ENCODE results near the gene L1TD1.

GRCh38 chr1:62232871-62233278 lies 38.2 kb downstream of the L1TD1 start:
- TF ChIP-seq FOSL1 (IDR thresholded peaks at IDR 0.05; ENCODE audit: low read depth) = no peak
- no peak for TF ChIP-seq POLR2A (IDR thresholded peaks at IDR 0.05; ENCODE audit: borderline replicate concordance, extremely low read depth, insufficient read depth, insufficient read length)
- no peak for TF ChIP-seq CEBPB (IDR thresholded peaks at IDR 0.05; ENCODE audit: low read depth)
- no peak for TF ChIP-seq EZH2 (IDR thresholded peaks at IDR 0.05)
- no peak for TF ChIP-seq CTCF (IDR thresholded peaks at IDR 0.05 in 2 of 3, conservative IDR thresholded peaks at IDR 0.05 in 1 of 3; ENCODE audit: borderline replicate concordance in 1 of 3, insufficient read depth in 1 of 3, low read depth in 2 of 3, low read length in 2 of 3)
- TF ChIP-seq POLR2AphosphoS5 (IDR thresholded peaks at IDR 0.05; ENCODE audit: low read depth, low read length) = no peak
- no peak for TF ChIP-seq ELF1 (IDR thresholded peaks at IDR 0.05; ENCODE audit: borderline replicate concordance, low read depth)
- no peak for TF ChIP-seq EGR1 (IDR thresholded peaks at IDR 0.05; ENCODE audit: low read depth)
- TF ChIP-seq YY1 (IDR thresholded peaks at IDR 0.05; ENCODE audit: extremely low read depth, insufficient replicate concordance, low read depth, low read length) = no peak
